ENCODE data around the gene ASB1. TPM values are rescaled to one million over a fixed set of nuclear protein-coding genes. Genes with fewer than 3 reads are reported as not detected.

ASB1 gene
- total and polyA plus RNA-seq, 10 of the 15 experiments (the other 5 are each of a cell fraction or from before 2014, with no cell fraction given): 5.2 to 31.2 (median 25.8) TPM

DNA sequence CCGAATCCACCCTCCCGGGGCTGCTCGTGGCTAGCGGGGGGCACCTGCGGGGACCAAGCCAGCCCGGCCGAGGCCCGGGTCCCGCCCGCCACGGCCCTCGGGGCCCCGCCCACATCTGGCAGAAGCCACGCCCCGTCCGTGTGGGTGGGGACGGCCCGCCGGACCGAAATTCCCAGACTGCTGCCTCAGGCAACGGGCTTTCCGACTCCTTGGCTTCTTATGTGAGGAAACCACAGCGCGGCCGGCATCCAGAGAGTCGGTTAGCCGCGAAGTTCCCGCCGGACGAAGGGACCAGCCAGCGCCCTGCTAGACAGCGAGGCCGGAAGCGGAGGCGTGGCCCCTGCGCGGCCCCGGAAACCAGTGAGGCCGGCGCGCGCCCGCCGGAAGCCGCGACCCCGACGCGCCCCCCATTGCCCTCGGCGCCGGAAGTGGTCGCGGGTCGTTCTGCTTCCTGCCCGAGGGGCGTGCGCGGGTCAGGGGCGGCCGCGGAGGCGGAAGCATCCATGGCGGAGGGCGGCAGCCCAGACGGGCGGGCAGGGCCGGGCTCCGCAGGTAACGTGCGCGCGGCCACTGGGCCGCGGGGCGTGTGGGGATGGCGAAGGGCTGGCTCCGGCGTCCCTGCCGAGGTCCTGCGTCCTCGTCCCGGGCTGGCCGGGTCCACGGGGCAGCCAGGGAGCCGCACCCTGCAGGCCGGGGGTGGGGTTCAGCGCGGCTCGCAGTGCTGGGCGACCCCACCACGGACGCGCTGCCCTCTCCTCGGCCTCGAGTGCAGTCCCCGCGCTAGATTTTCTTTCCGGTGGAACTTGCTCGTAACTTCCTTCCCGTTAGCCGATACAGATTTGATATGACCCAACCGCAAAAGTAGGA, at the start of gene ASB1 (continued):
- TF ChIP-seq, protein P1, sequence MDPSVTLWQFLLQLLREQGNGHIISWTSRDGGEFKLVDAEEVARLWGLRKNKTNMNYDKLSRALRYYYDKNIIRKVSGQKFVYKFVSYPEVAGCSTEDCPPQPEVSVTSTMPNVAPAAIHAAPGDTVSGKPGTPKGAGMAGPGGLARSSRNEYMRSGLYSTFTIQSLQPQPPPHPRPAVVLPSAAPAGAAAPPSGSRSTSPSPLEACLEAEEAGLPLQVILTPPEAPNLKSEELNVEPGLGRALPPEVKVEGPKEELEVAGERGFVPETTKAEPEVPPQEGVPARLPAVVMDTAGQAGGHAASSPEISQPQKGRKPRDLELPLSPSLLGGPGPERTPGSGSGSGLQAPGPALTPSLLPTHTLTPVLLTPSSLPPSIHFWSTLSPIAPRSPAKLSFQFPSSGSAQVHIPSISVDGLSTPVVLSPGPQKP (IDR thresholded peaks at IDR 0.05; ENCODE audit: low read depth, low read length): peak; percentile 83
- TF ChIP-seq NR2C2 (IDR thresholded peaks at IDR 0.05; ENCODE audit: borderline replicate concordance, control insufficient read depth, insufficient read length, low read depth): no peak
- TF ChIP-seq GABPA (IDR thresholded peaks at IDR 0.05; ENCODE audit: low read depth): peak; percentile 79
- TF ChIP-seq CBX5 (IDR thresholded peaks at IDR 0.05; ENCODE audit: low read depth): no peak
- no peak for TF ChIP-seq FOXM1 (IDR thresholded peaks at IDR 0.05; ENCODE audit: low read depth, low read length)
- peak in 1 of 2 experiments; percentile 61; a peak in 2 of 4 replicates for TF ChIP-seq ETV6 (conservative IDR thresholded peaks at IDR 0.05 in 1 of 2, IDR thresholded peaks at IDR 0.05 in 1 of 2; ENCODE audit: borderline replicate concordance in 1 of 2, low read depth in 1 of 2)
- no peak for TF ChIP-seq CBX3 (IDR thresholded peaks at IDR 0.05; ENCODE audit: borderline replicate concordance, low read depth)
- peak; percentile 84 for TF ChIP-seq YY1 (IDR thresholded peaks at IDR 0.05; ENCODE audit: low read depth, low read length)
- no peak for TF ChIP-seq NFYB (IDR thresholded peaks at IDR 0.05; ENCODE audit: insufficient read depth, low read depth, low read length)
- TF ChIP-seq ZNF622 (IDR thresholded peaks at IDR 0.05): no peak
- TF ChIP-seq STAT1 (conservative IDR thresholded peaks at IDR 0.05): peak; percentile 41; the same call in 1 of the 2 replicates
- no peak; the same call in 1 of the 2 replicates for TF ChIP-seq TBL1XR1 (IDR thresholded peaks at IDR 0.05; ENCODE audit: low read depth, low read length)
- peak; percentile 76; the same call in 1 of the 2 replicates for TF ChIP-seq TAF1 (IDR thresholded peaks at IDR 0.05; ENCODE audit: borderline replicate concordance, low read depth, low read length)
- no peak for TF ChIP-seq CHD1 (IDR thresholded peaks at IDR 0.05; ENCODE audit: low read depth, low read length)
- no peak for TF ChIP-seq CEBPB (IDR thresholded peaks at IDR 0.05; ENCODE audit: borderline replicate concordance in 1 of 2, low read depth in 2 of 2, low read length in 2 of 2)
- TF ChIP-seq IRF4 (IDR thresholded peaks at IDR 0.05; ENCODE audit: low read depth, low read length): no peak
- TF ChIP-seq RAD21 (IDR thresholded peaks at IDR 0.05; ENCODE audit: insufficient read depth, low read depth, low read length): no peak
- 0 out of 2 replicates have a peak, but pooled peaks have one; percentile 70 for TF ChIP-seq ZNF24 (IDR thresholded peaks at IDR 0.05)
- TF ChIP-seq ATF2 (IDR thresholded peaks at IDR 0.05; ENCODE audit: low read length): no peak
- no peak for TF ChIP-seq CHD4 (IDR thresholded peaks at IDR 0.05)
- TF ChIP-seq BHLHE40 (IDR thresholded peaks at IDR 0.05; ENCODE audit: borderline replicate concordance in 1 of 2, low read depth in 2 of 2, low read length in 1 of 2): peak in 1 of 2 experiments; percentile 90; a peak in 2 of 4 replicates
- no peak for TF ChIP-seq ESRRA (IDR thresholded peaks at IDR 0.05; ENCODE audit: low read length)
- TF ChIP-seq, protein P2, sequence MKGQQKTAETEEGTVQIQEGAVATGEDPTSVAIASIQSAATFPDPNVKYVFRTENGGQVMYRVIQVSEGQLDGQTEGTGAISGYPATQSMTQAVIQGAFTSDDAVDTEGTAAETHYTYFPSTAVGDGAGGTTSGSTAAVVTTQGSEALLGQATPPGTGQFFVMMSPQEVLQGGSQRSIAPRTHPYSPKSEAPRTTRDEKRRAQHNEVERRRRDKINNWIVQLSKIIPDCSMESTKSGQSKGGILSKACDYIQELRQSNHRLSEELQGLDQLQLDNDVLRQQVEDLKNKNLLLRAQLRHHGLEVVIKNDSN (IDR thresholded peaks at IDR 0.05; ENCODE audit: borderline replicate concordance, extremely low read length, insufficient read depth, low read depth, low read length): no peak
- TF ChIP-seq, protein P3, sequence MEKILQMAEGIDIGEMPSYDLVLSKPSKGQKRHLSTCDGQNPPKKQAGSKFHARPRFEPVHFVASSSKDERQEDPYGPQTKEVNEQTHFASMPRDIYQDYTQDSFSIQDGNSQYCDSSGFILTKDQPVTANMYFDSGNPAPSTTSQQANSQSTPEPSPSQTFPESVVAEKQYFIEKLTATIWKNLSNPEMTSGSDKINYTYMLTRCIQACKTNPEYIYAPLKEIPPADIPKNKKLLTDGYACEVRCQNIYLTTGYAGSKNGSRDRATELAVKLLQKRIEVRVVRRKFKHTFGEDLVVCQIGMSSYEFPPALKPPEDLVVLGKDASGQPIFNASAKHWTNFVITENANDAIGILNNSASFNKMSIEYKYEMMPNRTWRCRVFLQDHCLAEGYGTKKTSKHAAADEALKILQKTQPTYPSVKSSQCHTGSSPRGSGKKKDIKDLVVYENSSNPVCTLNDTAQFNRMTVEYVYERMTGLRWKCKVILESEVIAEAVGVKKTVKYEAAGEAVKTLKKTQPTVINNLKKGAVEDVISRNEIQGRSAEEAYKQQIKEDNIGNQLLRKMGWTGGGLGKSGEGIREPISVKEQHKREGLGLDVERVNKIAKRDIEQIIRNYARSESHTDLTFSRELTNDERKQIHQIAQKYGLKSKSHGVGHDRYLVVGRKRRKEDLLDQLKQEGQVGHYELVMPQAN (conservative IDR thresholded peaks at IDR 0.05): no peak; the same call in none of the 2 replicates

Measured in GM12878 (cell line).